Epithelial cell of proximal tubule (primary cell): ENCODE results near the gene NDUFB10. TPM values are rescaled to one million over a fixed set of nuclear protein-coding genes. Genes with fewer than 3 reads are reported as not detected.
"Not testable (repeated sequence)": the region's sequence is repeated elsewhere in the genome, so short reads cannot be mapped to it uniquely, and the experiment has no call there.

Experiments used
- DNase-seq: peaks from one replicate; pipeline ENCODE4 v3.0.0-alpha.2; 2011; ENCODE audit warnings: low read depth
- H3K4me3 ChIP-seq: 2 replicates; pipeline ENCODE4 v1.5.1; 2011; ENCODE audit warnings: low read depth, mild to moderate bottlenecking, low read length
- CTCF ChIP-seq: conservative IDR thresholded peaks from 2 replicates; pipeline ENCODE4 v1.5.1; 2012; ENCODE audit warnings: low read depth, mild to moderate bottlenecking, low read length
- total RNA-seq: library from RNA; depleted of rRNA; stranded (reverse); fragments of >200 nt; gene quantifications from 2 replicates; pipeline ENCODE4 v1.2.3, GENCODE V29; 2015

NDUFB10 gene
- total RNA-seq, 1 donor from 2014 or later, result 407 TPM

DNA sequence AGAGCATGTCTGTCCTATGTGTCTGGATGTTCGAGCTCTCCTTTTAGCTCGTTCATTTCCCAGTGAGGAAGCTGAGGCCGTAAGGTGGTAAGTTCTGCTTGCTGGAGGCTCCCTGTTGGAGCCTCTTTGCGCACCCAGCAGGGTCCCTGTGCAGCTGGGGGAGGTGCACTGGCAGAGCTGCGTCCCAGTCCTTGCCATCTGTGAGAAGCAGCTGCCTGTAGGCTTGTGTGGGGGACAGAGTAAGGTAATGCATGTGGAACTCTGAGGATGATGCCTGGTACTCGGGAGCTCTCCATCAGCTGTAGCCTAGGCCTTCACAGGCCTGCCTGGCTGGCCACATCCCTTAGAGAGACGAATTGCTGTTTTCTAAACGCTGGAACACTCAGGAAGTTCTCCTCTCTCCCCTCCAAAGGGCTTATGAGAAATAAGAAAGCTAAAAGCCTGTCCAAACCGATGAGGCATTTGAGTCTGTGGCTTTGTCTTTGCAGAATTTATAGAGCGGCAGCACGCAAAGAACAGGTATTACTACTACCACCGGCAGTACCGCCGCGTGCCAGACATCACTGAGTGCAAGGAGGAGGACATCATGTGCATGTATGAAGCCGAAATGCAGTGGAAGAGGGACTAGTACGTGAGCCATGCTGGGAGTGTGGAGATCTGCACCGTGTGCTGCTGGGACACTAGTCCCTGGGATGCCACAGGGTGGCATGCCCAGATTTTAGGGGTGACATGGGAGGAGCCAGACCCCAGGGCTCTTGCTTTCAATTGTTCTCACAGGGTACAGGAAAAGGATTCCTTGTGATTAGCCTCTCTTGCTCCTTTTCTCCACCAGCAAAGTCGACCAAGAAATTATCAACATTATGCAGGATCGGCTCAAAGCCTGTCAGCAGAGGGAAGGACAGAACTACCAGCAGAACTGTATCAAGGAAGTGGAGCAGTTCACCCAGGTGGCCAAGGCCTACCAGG is 1.6 kb downstream of the NDUFB10 start:
- DNase-seq, result no peak
- H3K4me3 ChIP-seq, result peak overlapping the region; percentile 96
- no peak for TF ChIP-seq CTCF

DNA sequence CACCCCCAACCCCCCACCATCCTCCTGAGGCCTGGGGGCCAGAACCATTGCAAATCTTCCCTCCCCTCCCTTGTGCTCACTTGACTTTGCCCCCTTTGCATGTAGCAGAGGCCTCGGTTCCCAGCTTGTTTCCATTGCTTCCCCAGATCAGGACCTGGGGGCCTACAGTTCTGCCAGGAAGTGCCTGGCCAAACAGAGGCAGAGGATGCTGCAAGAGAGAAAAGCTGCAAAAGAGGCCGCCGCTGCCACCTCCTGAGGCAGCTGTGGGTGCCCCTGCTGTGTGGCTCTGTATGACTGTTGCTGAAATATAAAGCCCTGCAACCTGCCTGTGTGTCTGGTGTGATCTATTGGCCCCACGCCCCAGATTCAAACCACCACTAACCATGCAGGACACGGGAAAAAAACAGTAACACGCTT is 2.3 kb downstream of the NDUFB10 start:
- H3K4me3 ChIP-seq, result no peak overlapping the region
- no peak for TF ChIP-seq CTCF
- no peak for DNase-seq

DNA sequence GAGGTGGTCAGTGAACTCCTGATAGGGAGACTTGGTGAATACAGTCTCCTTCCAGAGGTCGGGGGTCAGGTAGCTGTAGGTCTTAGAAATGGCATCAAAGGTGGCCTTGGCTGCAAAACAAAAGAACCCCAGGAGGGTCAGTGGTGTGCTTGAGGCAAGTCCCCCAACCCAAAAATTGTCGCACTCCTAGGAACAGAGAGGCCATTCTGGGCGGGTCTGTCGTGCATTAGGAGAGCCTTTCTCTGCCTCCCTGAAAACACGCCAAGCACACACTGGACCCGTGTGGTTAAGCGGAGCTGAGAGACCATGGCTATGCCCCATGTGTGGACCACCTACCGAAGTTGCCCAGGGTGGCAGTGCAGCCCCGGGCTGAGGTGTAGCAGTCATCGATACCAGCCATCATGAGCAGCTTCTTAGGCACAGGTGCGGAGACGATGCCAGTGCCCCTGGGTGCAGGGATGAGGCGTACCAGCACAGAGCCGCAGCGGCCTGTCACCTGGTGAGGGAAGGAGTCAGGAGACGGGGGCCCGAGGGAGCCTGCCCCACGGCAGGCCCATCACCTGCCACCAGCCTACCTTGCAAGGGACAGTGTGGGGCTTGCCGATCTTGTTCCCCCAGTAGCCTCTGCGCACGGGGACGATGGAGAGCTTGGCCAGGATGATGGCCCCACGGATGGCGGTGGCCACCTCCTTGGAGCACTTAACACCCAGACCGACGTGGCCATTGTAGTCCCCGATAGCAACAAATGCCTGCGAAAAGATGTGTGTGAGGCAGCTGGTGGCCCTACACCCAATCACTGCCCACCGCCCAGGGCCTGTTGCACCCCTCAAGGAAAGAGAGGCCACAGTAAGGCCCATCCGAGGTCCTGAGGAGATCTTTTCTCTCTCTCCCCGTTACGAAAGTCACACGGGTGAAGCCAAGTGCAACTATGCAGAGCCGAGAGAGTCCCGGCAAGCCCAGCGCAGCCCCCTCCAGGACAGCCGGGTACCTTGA is 3.1 kb downstream of the NDUFB10 start:
- H3K4me3 ChIP-seq, result peak overlapping the region; percentile 93

DNA sequence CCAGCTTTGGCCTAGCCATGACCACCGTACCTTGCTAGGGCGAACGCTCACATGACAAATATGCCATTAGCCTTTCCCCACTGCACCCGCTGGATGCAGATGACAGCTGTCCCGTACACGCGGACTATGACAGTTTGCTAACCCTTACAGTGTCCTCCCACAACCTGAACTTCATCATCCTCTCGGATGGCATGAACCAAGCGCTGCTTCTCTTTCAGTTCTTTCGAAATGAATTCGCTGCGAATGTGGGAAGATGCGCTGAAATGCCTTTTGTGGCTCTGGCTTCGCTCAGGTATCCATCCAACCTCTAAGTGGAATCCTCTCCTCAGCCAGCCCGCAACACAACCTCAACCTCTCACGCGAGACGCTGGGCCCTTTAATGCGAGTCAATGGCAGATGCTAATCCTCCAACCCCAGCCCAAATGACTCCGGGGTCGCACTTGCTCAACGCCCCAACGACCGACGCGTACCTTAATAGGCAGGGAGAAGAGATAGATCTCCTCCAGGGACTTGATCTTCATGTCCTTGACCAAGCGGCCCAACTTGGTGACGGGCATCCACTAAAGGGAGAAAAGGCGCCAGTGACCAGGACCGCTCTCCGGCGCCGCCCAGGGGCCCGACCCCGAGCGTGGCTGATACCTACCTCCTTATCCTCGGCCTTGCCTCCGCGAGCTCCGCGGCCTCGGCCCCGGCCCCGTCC is 4.6 kb downstream of the NDUFB10 start:
- H3K4me3 ChIP-seq, result peak overlapping the region; percentile 93
- peak; percentile 9 for TF ChIP-seq CTCF
- no peak for DNase-seq

More for the DNA sequence above, 3.1 kb downstream of the NDUFB10 start:
- not testable (repeated sequence) for DNase-seq

- DNase-seq, result peak; percentile 83
- peak within 1 kb of the TSS; percentile 93 for H3K4me3 ChIP-seq
- TF ChIP-seq CTCF, result no peak
Observed at GRCh38 chr16:1964506-1965395, 5.4 kb downstream of the NDUFB10 start, which contains the start of gene RPS2. RPS2 (minus strand) TSS chr16:1964826; CDS start chr16:1964625, 201 bp downstream.

DNA sequence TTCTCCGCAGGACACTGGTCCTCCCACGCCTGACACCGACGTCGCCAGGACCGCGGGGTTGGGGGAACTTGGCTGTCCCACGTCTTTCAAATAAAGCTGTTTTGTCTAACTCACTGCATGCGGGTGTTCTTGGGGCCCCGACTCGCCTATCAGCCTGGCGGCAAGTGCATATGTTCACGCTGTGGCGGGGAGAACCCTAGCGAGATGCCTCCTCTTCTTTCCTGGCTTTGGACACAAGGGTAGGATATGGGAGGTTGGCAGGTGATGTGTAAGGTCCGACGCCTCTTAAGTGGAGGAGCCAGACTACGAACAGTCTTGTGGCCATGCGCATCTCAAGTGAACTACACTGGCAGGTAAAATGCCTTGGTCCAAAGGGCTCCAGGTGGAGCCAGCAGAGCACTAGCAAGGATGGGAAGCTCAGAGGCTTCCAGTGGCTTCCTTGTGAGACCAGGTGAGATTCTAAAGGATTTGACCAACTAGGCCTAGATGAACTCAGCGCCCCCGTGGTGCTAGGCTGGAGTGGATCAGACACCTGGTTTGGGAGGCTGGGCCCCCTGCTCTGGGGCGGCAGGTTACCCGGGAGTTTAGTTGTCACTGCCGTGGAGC is 6.2 kb downstream of the NDUFB10 start:
- DNase-seq, result no peak
- TF ChIP-seq CTCF, result no peak
- peak overlapping the region; percentile 93 for H3K4me3 ChIP-seq
